Measurements from ENCODE around the gene NUP98.
"Not testable (repeated sequence)": the region's sequence is repeated elsewhere in the genome, so short reads cannot be mapped to it uniquely, and the experiment has no call there.

The NUP98 gene

GRCh38 chr11:3660960-3661359 lies 136.4 kb downstream of the NUP98 start:
- no peak overlapping the region for H3K4me3 ChIP-seq (ENCODE audit: low read depth, low read length)
- no peak for TF ChIP-seq CTCF (IDR thresholded peaks at IDR 0.05; ENCODE audit: insufficient read depth, low read length, missing control alignments)
- CTCF ChIA-PET: interaction anchor here (0.8 kb wide), 1 partner anchor 184 kb away, joined by 3 read pairs; no protein-coding TSS in a partner anchor
- DNase-seq (ENCODE audit: low read depth, low spot score): no peak
- POLR2A ChIA-PET: no interaction called here

DNA sequence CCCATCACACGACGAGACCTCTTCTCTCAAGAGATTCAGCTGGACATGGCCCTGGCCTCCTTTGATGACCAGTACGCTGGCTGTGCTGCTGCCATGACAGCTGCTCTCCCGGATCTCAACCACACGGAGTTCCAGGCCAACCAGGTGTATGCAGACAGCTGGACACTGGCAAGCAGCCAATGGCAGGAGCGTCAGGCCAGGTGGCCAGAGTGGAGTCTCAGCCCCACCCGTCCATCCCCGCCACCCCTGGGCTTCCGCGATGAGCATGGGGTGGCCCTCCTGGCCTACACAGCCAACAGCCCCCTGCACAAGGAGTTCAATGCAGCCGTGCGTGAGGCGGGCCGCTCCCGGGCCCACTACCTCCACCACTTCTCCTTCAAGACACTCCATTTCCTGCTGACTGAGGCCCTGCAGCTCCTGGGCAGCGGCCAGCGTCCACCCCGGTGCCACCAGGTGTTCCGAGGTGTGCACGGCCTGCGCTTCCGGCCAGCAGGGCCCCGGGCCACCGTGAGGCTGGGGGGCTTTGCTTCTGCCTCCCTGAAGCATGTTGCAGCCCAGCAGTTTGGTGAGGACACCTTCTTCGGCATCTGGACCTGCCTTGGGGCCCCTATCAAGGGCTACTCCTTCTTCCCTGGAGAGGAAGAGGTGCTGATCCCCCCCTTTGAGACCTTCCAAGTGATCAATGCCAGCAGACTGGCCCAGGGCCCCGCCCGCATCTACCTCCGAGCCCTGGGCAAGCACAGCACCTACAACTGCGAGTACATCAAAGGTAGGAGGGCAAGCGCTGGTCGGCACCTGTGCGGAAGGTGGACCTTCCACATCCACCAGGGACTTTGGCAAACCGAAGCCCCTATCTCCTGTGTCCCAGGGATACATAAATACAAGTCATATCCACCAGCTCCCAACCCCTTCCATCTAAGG lies 137.5 kb downstream of the NUP98 start:
- ChIA-PET CTCF (no interaction called here), POLR2A (no interaction called here)
- no peak overlapping the region for H3K4me3 ChIP-seq (ENCODE audit: low read depth, low read length)
- no peak for DNase-seq (ENCODE audit: low read depth, low spot score)
- TF ChIP-seq CTCF (IDR thresholded peaks at IDR 0.05; ENCODE audit: insufficient read depth, low read length, missing control alignments): no peak

- ChIA-PET CTCF (no interaction called here), POLR2A (no interaction called here)
- no peak for TF ChIP-seq CTCF (IDR thresholded peaks at IDR 0.05; ENCODE audit: insufficient read depth, low read length, missing control alignments)
- no peak for DNase-seq (ENCODE audit: low read depth, low spot score)
- no peak overlapping the region for H3K4me3 ChIP-seq (ENCODE audit: low read depth, low read length)
These were observed 139.1 kb downstream of the NUP98 start for GRCh38 chr11:3658252-3658651.

DNA sequence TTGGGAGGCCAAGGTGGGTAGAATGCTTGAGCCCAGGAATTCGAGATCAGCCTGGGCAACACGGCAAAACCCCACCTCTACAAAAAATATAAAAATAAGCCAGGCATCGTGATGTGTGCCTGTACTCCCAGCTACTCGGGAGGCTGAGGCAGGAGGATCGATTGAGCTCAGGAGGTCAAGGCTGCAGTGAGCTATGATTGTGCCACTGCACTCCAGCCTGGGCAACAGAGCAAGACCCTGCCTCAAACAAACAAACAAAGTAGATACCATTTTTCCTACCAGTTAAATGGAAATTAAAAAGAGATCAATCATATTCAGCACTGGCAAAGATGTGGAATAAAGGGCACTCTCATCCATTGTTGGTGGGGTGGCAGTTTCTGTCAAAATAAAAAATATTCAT lies 140.0 kb downstream of the NUP98 start:
- POLR2A ChIA-PET; H3K4me3 ChIP-seq (ENCODE audit: low read depth, low read length); DNase-seq (ENCODE audit: low read depth, low spot score): not testable (repeated sequence)
- CTCF ChIA-PET: interaction anchor here (0.9 kb wide), 1 partner anchor 48 kb away, joined by 3 read pairs; no protein-coding TSS in a partner anchor

DNA sequence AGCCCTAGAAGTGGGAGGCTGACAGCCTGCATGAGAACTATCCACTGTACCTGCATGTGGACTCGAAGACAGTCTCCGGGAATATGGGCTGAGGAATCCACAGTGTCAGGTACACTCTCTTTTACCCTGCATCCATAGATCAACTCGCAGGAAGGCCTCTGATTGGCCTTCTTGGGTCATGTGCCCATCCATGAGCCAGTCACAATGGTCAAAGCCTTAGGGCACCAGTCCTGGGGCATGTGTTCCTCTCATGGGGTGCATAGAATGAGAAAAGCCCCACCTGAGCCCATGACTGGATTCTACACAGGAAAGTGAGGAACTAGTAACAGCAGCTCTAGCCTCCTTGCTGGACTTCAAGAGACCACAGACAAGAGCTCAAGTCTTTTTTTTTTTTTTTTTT lies 141.8 kb downstream of the NUP98 start:
- ChIA-PET POLR2A (no interaction called here), CTCF (no interaction called here)
- no peak for DNase-seq (ENCODE audit: low read depth, low spot score)
- TF ChIP-seq CTCF (IDR thresholded peaks at IDR 0.05; ENCODE audit: insufficient read depth, low read length, missing control alignments): no peak
- H3K4me3 ChIP-seq (ENCODE audit: low read depth, low read length): no peak overlapping the region

DNA sequence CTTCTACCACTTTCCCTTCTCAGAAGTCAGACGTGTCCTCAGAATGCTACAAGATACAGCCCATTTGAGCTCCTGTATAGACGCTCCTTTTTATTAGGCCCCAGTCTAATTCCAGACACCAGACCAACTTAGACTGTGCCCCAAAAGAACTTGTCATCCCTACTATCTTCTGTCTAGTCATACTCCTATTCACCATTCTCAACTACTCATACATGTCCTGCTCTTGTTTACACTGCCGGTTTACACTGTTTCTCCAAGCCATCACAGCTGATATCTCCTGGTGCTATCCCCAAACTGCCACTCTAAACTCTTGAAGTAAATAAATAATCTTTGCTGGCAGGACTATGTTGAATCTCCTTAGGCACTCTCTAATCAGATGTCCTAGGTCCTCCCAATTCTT lies 144.8 kb downstream of the NUP98 start:
- H3K4me3 ChIP-seq (ENCODE audit: low read depth, low read length); POLR2A ChIA-PET; DNase-seq (ENCODE audit: low read depth, low spot score); CTCF ChIA-PET: not testable (repeated sequence)

GRCh38 chr11:3649374-3649773 lies 148.0 kb downstream of the NUP98 start:
- POLR2A ChIA-PET; H3K4me3 ChIP-seq (ENCODE audit: low read depth, low read length); CTCF ChIA-PET; DNase-seq (ENCODE audit: low read depth, low spot score): not testable (repeated sequence)

GRCh38 chr11:3648843-3649242 lies 148.5 kb downstream of the NUP98 start:
- POLR2A ChIA-PET; CTCF ChIA-PET; DNase-seq (ENCODE audit: low read depth, low spot score); H3K4me3 ChIP-seq (ENCODE audit: low read depth, low read length): not testable (repeated sequence)
